Suprapubic skin (tissue), 4 donors: ENCODE measurements around the gene ANKRD2.

ENCODE experiments used
- CTCF ChIP-seq, 2 donors: fragments of 200-600 bp in 1 of 2; fragments of 450-650 bp in 1 of 2; sonication (generic) in 1 of 2; IDR thresholded peaks; one replicate each; pipeline ENCODE4 v1.5.1; 2016 to 2019; ENCODE audit warnings: antibody characterized with exemption in 2 of 2, mild to moderate bottlenecking in 1 of 2, moderate library complexity in 1 of 2
- EP300 ChIP-seq: sonication (generic); formaldehyde crosslinking; IDR thresholded peaks from one replicate; pipeline ENCODE4 v1.6.1; 2017; ENCODE audit warnings: antibody characterized with exemption
- POLR2A ChIP-seq, 2 donors: fragments of 450-650 bp; IDR thresholded peaks; one replicate each; pipeline ENCODE4 v1.6.1; 2017; ENCODE audit warnings: antibody characterized with exemption in 2 of 2, mild to moderate bottlenecking in 2 of 2, moderate library complexity in 2 of 2
- POLR2AphosphoS5 ChIP-seq, 3 donors: sonication (generic); formaldehyde crosslinking; IDR thresholded peaks; one replicate each; pipeline ENCODE4 v1.6.1; 2017; ENCODE audit warnings: antibody characterized with exemption in 3 of 3

GRCh38 chr10:97548828-97549455, 23.6 kb upstream of the ANKRD2 start:
- TF ChIP-seq CTCF (IDR thresholded peaks at IDR 0.05): no peak
- no peak for TF ChIP-seq POLR2AphosphoS5 (IDR thresholded peaks at IDR 0.05)
- no peak for TF ChIP-seq EP300
- TF ChIP-seq POLR2A (IDR thresholded peaks at IDR 0.05): no peak
